ENCODE data around the gene RGMB. TPM values are rescaled to one million over a fixed set of nuclear protein-coding genes. Genes with fewer than 3 reads are reported as not detected.

The RGMB gene
- total RNA-seq, 1 donor from 2014 or later: 24.5 TPM

DNA sequence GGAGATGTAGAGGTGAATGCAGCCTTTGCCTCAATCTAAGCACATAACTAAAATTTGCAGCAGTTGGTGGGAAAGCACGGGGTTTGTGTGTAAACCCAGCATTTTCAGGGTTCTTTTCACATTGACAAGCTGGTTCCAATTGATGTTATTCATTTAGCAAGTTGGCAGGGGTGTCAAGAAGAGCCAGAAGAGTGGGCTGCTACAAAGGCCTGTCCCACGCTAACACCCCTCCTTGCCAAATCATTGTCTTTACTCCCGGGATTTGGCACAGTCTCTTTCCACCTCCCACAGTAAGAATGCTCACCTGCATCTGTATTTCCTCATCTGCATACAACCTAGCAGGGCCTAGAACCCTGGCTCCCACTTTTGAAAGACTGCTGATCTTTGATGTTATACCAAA, 11.8 kb downstream of the RGMB start:
- no peaks in the 10 kb centered on the region for H3K9me3 Mint-ChIP-seq (ENCODE audit: unreplicated experiment)
- no peak overlapping the region for H3K4me3 Mint-ChIP-seq (ENCODE audit: unreplicated experiment)
- TF ChIP-seq, protein P1, sequence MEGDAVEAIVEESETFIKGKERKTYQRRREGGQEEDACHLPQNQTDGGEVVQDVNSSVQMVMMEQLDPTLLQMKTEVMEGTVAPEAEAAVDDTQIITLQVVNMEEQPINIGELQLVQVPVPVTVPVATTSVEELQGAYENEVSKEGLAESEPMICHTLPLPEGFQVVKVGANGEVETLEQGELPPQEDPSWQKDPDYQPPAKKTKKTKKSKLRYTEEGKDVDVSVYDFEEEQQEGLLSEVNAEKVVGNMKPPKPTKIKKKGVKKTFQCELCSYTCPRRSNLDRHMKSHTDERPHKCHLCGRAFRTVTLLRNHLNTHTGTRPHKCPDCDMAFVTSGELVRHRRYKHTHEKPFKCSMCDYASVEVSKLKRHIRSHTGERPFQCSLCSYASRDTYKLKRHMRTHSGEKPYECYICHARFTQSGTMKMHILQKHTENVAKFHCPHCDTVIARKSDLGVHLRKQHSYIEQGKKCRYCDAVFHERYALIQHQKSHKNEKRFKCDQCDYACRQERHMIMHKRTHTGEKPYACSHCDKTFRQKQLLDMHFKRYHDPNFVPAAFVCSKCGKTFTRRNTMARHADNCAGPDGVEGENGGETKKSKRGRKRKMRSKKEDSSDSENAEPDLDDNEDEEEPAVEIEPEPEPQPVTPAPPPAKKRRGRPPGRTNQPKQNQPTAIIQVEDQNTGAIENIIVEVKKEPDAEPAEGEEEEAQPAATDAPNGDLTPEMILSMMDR (IDR thresholded peaks at IDR 0.05; ENCODE audit: unreplicated experiment): no peak
- H3K27ac Mint-ChIP-seq (ENCODE audit: unreplicated experiment): no peak overlapping the region
- peaks cover 4% of the 10 kb centered on the region for H3K36me3 Mint-ChIP-seq (ENCODE audit: low read depth, unreplicated experiment)
- H3K27me3 Mint-ChIP-seq (ENCODE audit: unreplicated experiment): no peaks in the 10 kb centered on the region
- peaks cover 20% of the 10 kb centered on the region for H3K4me1 Mint-ChIP-seq (ENCODE audit: unreplicated experiment)
- DNase-seq (ENCODE audit: low spot score): no peak

GRCh38 chr5:98786191-98786853, 12.9 kb downstream of the RGMB start:
- H3K4me3 Mint-ChIP-seq (ENCODE audit: unreplicated experiment): no peak overlapping the region
- TF ChIP-seq, protein P1 (IDR thresholded peaks at IDR 0.05; ENCODE audit: unreplicated experiment): no peak
- no peak for DNase-seq (ENCODE audit: low spot score)
- no peaks in the 10 kb centered on the region for H3K9me3 Mint-ChIP-seq (ENCODE audit: unreplicated experiment)
- H3K4me1 Mint-ChIP-seq (ENCODE audit: unreplicated experiment): peaks cover 30% of the 10 kb centered on the region
- H3K27me3 Mint-ChIP-seq (ENCODE audit: unreplicated experiment): peaks cover 2% of the 10 kb centered on the region
- peak overlapping the region; percentile 6 for H3K27ac Mint-ChIP-seq (ENCODE audit: unreplicated experiment)
- peaks cover 4% of the 10 kb centered on the region for H3K36me3 Mint-ChIP-seq (ENCODE audit: low read depth, unreplicated experiment)

DNA sequence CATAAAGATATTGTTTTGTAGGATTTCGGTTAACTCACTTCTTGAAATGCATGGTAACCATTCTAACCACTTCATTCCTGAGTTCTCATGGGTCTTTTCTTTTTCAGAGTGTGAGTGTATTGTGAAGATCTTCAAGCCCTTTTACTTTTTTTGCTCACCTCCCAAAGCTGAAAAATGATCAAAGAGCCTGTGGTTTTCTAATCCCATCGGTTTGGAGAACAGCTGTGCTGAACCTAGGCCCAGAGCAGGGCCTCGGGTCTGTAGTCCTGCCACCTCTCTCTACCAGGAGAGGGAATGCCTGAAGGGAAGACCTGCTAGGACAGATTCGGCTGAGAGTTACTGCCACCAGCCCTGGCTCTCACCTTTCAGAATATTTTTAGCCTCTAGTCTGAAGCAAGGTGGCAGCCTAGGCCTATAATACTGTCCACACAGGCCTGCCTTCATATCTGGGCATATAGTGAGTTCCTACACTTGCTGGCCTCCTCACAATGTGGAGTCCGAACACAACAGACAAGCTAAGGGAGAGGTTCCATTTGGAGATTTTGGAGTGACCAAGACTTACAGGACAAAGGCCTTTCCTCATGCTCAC, 13.8 kb downstream of the RGMB start:
- peaks cover 2% of the 10 kb centered on the region for H3K27me3 Mint-ChIP-seq (ENCODE audit: unreplicated experiment)

DNA sequence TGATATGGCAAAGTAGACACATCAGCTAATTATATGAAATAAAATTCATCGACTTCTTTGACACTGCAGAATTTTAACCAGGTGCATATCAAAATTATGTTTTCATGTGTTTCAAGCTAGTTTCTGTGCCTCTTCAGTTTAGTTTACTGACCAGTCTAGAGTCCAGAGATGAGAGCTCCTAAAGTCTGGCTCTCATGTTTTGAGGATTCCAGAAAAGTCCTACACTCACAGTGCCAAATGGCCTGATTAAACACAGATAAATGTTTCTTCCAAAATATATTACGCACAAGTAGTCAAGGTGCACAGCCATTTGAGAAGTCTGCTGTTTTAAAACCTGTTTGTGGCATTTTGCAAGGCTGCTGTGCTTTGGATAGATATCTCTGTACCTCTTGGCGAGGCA, 15.6 kb downstream of the RGMB start:
- no peak for DNase-seq (ENCODE audit: low spot score)
- Mint-ChIP-seq H3K4me1 (ENCODE audit: unreplicated experiment) (peaks cover 36% of the 10 kb centered on the region), H3K27ac (ENCODE audit: unreplicated experiment) (no peak overlapping the region), H3K9me3 (ENCODE audit: unreplicated experiment) (no peaks in the 10 kb centered on the region), H3K27me3 (ENCODE audit: unreplicated experiment) (peaks cover 2% of the 10 kb centered on the region), H3K4me3 (ENCODE audit: unreplicated experiment) (no peak overlapping the region), H3K36me3 (ENCODE audit: low read depth, unreplicated experiment) (peaks cover 9% of the 10 kb centered on the region)
- TF ChIP-seq, protein P1 (IDR thresholded peaks at IDR 0.05; ENCODE audit: unreplicated experiment): no peak

More for the DNA sequence above, 13.8 kb downstream of the RGMB start:
- DNase-seq (ENCODE audit: low spot score): no peak
- TF ChIP-seq, protein P1 (IDR thresholded peaks at IDR 0.05; ENCODE audit: unreplicated experiment): no peak
- Mint-ChIP-seq H3K27ac (ENCODE audit: unreplicated experiment) (no peak overlapping the region), H3K4me1 (ENCODE audit: unreplicated experiment) (peaks cover 38% of the 10 kb centered on the region), H3K4me3 (ENCODE audit: unreplicated experiment) (no peak overlapping the region), H3K9me3 (ENCODE audit: unreplicated experiment) (no peaks in the 10 kb centered on the region), H3K36me3 (ENCODE audit: low read depth, unreplicated experiment) (peaks cover 4% of the 10 kb centered on the region)

GRCh38 chr5:98791001-98791519, 17.6 kb downstream of the RGMB start:
- Mint-ChIP-seq H3K27me3 (ENCODE audit: unreplicated experiment) (peaks cover 3% of the 10 kb centered on the region), H3K4me3 (ENCODE audit: unreplicated experiment) (no peak overlapping the region), H3K27ac (ENCODE audit: unreplicated experiment) (peak overlapping the region; percentile 81), H3K4me1 (ENCODE audit: unreplicated experiment) (peaks cover 33% of the 10 kb centered on the region), H3K36me3 (ENCODE audit: low read depth, unreplicated experiment) (peaks cover 15% of the 10 kb centered on the region), H3K9me3 (ENCODE audit: unreplicated experiment) (no peaks in the 10 kb centered on the region)
- TF ChIP-seq, protein P1 (IDR thresholded peaks at IDR 0.05; ENCODE audit: unreplicated experiment): no peak
- DNase-seq (ENCODE audit: low spot score): no peak
